Body of pancreas (tissue), 4 donors: Measurements from ENCODE around the gene TTC28.

Source experiments
- POLR2A ChIP-seq, 3 donors: fragments of 450-650 bp; IDR thresholded peaks; one replicate each; pipeline ENCODE4 v1.6.1; 2016; ENCODE audit warnings: antibody characterized with exemption in 3 of 3, mild to moderate bottlenecking in 2 of 3
- TF ChIP-seq, protein P1 (sequence below), 7 experiments: fragments of 450-650 bp in 4 of 7; fragments of 200-600 bp in 3 of 7; sonication (generic) in 3 of 7; IDR thresholded peaks; one replicate each; pipeline ENCODE4 v1.5.1; 2016 to 2019; ENCODE audit warnings: antibody characterized with exemption in 7 of 7

DNA sequence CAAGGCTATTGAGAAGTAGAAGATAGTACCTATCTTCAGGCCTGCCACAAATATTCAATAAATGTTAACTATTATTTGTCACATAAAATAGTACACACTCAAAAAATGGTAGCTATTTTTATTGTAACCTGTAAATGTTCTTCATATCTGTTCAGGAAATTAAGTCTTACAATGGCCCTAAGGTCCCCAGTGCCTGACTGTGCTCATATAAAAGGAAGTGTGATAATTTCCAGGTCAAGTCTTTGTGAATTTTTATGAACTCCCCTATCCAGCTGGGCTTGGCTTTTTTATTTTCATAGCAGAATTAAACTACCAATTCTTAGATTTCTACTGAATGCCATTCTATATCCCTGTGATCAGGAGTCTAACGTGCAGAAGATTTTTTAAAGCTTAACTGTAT, 476.4 kb downstream of the TTC28 start:
- TF ChIP-seq, protein P1, sequence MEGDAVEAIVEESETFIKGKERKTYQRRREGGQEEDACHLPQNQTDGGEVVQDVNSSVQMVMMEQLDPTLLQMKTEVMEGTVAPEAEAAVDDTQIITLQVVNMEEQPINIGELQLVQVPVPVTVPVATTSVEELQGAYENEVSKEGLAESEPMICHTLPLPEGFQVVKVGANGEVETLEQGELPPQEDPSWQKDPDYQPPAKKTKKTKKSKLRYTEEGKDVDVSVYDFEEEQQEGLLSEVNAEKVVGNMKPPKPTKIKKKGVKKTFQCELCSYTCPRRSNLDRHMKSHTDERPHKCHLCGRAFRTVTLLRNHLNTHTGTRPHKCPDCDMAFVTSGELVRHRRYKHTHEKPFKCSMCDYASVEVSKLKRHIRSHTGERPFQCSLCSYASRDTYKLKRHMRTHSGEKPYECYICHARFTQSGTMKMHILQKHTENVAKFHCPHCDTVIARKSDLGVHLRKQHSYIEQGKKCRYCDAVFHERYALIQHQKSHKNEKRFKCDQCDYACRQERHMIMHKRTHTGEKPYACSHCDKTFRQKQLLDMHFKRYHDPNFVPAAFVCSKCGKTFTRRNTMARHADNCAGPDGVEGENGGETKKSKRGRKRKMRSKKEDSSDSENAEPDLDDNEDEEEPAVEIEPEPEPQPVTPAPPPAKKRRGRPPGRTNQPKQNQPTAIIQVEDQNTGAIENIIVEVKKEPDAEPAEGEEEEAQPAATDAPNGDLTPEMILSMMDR (IDR thresholded peaks at IDR 0.05), result no peak
- no peak for TF ChIP-seq POLR2A (IDR thresholded peaks at IDR 0.05)
